GM23248 (cell line): ENCODE data around the gene SOD1.

Experiments used
- EZH2 ChIP-seq: fragments of 200-600 bp; sonication (generic); IDR thresholded peaks from 2 replicates; pipeline ENCODE4 v1.6.1; 2018; ENCODE audit warnings: antibody characterized with exemption, mild to moderate bottlenecking; ENCODE audit not compliant: insufficient read depth, poor library complexity, severe bottlenecking
- EZH2phosphoT487 ChIP-seq: fragments of 200-600 bp; sonication (generic); IDR thresholded peaks from 2 replicates; pipeline ENCODE4 v1.6.1; 2018; ENCODE audit warnings: antibody characterized with exemption, moderate library complexity, mild to moderate bottlenecking, low read depth; ENCODE audit not compliant: insufficient read depth

GRCh38 chr21:31706562-31706961, 47.1 kb downstream of the SOD1 start:
- TF ChIP-seq EZH2phosphoT487 (no peak), EZH2 (no peak)
